HG03575 (cell line): ENCODE data around the gene MRPL9.
"Not testable (repeated sequence)": the region's sequence is repeated elsewhere in the genome, so short reads cannot be mapped to it uniquely, and the experiment has no call there.

Experiments used
- ATAC-seq: cut with Tn5 transposase; IDR thresholded peaks from one replicate; pipeline ENCODE4 v1.9.1; 2021; ENCODE audit not compliant: unreplicated experiment, insufficient number of reproducible peaks, low FRiP score; ENCODE audit errors: extremely low read depth

Gene MRPL9

DNA sequence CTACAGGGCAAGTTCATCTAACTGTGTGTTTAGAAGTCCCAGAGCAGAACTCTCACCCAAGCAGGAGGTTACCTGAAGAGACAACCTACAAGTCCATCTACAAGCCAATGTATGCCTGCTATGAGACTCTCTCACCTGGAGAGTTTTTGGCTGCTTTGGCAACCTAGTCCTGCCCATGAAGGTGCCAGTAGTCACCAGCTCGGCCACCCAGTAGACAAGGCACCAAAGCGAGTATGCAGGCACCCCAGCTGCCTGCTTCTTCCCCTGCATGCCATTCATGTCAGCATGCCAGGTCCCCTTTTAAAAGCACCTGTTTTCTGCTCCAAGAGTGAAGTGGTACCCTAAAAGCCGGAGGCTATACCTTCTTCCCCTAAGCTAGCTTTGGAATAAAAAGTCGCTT is 21.8 kb downstream of the MRPL9 start:
- ATAC-seq: no peak

DNA sequence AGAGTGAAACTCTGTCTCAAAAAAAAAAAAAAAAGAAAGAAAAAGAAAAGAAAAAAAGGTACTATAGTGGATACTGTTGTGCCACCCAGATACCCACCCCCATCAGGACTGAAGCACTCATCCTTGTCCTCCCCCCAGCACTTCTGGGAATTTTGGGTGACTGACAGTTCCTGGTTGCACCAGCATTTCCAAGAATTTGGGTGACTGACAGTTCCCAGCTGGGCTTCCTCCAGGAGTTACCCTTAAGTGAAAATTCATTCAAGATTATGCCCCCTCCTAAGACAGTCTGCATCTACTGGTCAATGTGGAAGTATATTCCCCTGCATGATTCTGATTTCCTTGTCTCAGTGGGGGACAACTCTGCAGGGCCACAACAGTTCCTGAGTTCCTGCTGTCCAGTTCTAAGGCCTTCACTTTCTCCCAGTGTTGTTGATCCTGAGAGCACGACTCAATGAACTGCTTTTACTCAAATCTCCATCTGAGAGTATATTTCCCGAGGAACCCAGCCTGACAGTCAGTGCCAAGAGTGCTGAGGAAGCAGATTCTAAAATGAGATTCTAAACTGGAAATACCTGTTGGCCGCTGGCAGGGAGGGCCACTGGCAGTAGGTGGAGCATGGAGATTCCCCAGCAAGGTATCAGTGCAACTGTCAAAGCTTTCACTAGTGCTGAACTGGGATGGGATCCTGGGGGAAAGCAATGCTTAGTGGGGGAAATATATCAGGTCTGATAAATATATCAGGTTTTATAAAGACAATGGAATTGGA is 23.5 kb downstream of the MRPL9 start:
- no peak for ATAC-seq

- no peak for ATAC-seq
Measured at GRCh38 chr1:151737479-151737878, 25.8 kb downstream of the MRPL9 start.

GRCh38 chr1:151737026-151737425 is 26.3 kb downstream of the MRPL9 start:
- no peak for ATAC-seq

- ATAC-seq: not testable (repeated sequence)
Measured at GRCh38 chr1:151733995-151734394, 29.3 kb downstream of the MRPL9 start.

- no peak for ATAC-seq
Measured at GRCh38 chr1:151733126-151733525, 30.2 kb downstream of the MRPL9 start.

DNA sequence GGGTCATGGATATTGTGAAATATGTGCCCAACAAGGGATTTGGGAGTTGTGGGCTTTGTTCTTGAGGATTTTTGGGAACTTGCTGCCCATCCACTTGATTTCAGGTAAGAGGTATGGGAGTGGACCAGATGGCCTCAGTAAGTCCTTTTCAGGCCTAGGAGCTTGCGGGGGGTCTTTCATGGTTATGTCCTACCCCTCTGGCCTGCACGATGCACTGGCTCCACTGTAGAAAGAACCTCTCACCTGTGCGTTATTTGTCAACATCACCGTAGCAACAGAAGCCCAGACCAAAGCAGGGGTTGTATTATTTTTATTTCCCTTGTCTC is 33.4 kb downstream of the MRPL9 start:
- ATAC-seq: no peak

GRCh38 chr1:151729157-151729965 is 33.9 kb downstream of the MRPL9 start:
- no peak for ATAC-seq

DNA sequence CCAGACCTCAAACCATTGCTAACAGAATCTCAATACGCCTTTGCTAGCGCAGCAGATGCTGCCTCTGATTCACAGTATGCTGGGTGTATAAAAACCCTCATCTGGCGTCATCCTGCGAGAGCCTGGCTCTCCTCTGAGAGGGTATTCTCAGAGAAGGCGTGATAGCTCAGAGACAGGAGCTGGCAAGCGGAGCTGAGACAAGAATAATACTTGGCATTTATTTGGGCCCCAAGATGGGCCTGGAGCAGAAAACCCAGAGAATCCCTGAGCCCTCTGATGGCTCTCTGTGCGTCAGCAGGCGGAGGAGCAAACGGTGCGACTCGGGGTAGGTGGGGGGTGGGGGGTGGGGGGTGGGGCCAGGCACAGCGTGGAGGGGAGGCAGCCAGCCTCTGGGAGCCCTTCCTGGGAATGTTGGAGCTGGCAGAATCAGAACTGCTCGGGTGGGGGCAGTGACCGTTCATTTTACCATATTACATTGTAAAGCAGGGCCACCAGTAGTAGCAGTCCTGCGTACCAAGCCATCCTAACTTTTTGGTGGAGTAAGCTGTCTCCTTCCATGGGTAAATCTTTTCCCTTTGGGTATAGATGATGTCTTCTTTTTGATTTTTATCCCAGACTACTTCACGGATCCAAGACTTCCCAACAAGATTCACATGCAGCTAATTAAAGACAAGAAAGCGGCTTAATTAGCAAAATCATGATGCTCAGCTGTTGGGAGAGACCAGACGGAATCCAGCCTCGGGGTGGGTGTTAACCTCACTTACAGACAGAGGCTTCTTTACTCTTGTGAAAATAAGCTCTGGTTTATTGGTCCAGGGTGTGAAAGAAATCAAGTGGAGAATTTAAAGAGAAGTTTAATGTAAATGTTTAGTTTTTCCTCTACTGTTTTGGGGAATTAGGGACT is 34.9 kb downstream of the MRPL9 start:
- ATAC-seq: no peak

DNA sequence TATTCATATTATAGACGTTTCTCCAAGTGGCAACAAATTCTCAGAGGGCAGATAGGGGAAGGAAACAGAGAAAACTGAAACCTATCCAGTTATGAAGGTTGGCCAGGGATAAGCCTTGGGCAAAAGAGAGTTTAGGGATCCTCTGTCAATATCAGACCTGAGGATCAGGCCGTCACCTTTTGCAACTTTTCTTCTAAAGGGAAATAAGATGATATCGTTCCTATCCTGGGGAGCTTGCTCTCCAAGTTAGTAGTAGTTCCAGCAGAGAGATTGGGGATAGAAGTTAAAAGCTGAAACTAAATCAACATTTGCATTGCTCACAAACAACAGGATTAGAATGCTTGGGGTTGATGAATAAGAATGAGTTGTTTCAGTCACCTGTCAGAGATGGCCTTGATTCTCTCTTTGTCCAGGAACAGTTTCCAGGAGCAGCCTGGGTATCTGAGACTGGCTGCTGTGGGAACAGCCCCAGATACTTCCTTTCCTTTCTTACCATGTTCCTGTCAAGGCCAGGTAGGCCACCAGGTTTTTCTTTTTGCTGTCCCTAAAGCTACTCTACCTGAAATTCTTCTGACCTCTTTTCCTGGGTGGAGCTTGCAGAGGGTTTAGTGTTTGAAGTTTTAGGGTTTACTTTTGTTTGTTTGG is 39.4 kb downstream of the MRPL9 start:
- no peak for ATAC-seq

- ATAC-seq: no peak
Measured at GRCh38 chr1:151721788-151722510, 41.3 kb downstream of the MRPL9 start.

DNA sequence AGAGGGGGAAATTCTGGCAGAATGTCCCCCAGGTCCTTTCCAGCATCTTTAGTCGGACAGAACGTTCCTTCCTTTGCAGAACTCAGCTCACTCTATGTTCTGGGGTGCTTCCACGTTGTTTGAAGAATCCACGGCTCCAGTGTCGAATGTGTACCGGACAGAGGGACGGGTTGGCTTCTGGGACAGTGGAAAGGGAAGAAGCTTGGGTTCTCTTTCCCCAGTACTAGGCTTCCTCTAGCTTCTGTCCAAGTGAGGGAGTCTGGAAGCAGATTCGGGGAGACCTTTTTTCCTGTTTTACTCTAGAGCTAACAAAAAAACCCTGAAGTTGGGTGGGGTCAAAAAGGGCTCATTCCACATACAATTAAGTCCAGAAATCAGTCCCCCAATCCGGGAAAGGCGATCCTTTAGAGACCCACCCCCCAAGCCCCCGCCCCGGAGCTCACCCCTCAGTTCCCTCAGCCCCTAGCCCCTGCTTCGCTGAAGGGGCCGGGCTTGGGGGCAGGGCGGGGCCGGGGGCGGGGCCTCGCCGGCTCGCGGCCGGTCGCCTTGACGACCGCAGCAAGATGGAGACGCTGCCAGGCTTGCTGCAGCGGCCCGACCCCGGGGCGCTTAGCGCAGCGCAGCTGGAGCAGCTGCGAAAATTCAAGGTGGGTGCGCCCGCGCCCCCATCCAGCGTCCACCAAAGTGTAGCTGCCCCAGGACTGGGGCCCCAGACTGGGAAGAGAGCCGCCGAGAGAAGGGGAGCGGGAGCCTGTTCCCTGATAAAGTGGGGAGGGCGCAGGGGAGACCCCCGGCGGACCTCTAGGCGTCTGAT is 42.1 kb downstream of the MRPL9 start, which contains the start of gene RIIAD1:
TSS of gene RIIAD1 (plus strand) at position 549 of the 814 bp plus-strand sequence. CDS start at position 564, 15 bp downstream.
- ATAC-seq: no peak

GRCh38 chr1:151720554-151720953 is 42.7 kb downstream of the MRPL9 start:
- no peak for ATAC-seq

GRCh38 chr1:151720125-151720524 is 43.2 kb downstream of the MRPL9 start:
- ATAC-seq: no peak

DNA sequence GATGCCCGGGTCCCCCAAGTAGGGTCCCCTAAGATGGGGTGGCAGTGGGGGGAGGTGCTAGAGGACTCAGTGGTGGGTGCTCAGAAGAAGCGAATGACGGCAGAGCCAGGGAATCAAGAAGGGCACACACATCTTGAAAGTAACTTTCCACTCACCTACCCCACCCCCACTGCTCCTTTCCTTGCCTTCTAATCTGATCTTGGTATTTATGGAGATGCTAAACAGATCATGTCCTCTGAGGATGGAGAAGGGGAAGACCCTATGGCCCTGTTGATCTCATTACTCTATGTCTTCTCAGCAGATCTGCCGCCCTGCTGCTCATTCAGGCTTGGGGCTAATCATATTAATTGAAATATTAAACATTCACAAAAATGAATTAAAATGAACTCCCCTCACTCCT is 44.6 kb downstream of the MRPL9 start:
- no peak for ATAC-seq

- no peak for ATAC-seq
Measured at GRCh38 chr1:151718011-151718431, 45.3 kb downstream of the MRPL9 start.

DNA sequence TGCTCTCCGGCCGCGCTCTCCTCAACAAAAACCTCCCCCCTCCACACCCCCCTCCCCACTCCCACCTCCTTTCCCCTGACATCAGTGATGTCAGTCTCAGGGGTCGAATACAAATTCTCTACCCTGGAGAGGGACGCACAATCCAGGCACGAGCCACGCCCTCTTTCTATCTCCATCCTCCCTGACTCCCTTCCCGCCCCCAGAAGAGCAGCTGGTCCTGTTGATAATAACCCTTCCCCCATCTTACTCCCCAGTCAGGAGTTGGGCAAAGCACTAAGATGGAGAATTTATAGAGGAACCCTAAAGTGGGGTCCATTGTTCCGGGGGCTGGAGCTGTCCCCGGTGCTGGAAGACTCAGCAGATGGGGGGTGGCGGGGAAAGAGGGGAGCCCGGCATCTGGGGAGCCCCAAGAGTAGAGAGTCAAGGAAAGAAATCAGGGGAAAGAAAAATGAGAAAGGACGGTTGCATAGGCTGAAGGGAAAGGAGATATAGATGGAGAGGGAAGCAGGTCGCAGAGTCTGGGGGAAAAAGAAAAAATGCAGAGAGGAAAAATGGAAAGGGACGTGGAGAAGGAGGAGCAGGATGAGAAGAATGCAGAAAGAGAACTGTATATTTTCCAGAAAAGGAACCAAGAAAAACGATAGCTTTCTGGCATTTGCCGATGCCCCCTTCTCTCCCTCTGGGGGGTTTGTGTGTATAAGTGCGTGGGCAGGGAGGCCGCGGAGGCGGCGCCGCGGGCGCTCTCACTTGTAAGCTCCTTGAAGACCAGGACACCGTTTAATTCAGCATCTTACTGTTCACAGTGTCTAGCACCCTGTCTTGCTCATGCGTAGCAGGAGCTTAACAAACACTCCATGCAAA is 46.3 kb downstream of the MRPL9 start, which contains the start of gene CELF3:
TSS of gene CELF3 (minus strand) at position 33 of the 861 bp plus-strand sequence. CDS start 783 bp downstream, outside the sequence.
- no peak for ATAC-seq
